NT2/D1 (cell line): ENCODE measurements around the gene SOCS3.
A peak's percentile ranks its signal among the peaks of the same experiment; 100 is the strongest.

Experiments
- DNase-seq: peaks from one replicate; pipeline ENCODE4 v3.0.0-alpha.2; 2011; ENCODE audit warnings: low read depth, low spot score
- H3K27me3 ChIP-seq: 2 replicates; pipeline ENCODE4 v1.6.0; 2011; ENCODE audit warnings: mild to moderate bottlenecking; ENCODE audit not compliant: insufficient read length, insufficient read depth
- H3K36me3 ChIP-seq: 2 replicates; pipeline ENCODE4 v1.6.1; 2011; ENCODE audit warnings: mild to moderate bottlenecking, low read length, mixed read lengths; ENCODE audit not compliant: insufficient read depth, insufficient read length
- H3K4me1 ChIP-seq: 2 replicates; pipeline ENCODE4 v1.5.1; 2011; ENCODE audit not compliant: insufficient read depth, insufficient read length
- H3K4me3 ChIP-seq: 2 replicates; pipeline ENCODE4 v1.5.1; 2011; ENCODE audit warnings: low read depth; ENCODE audit not compliant: insufficient read length
- H3K9ac ChIP-seq: 2 replicates; pipeline ENCODE4 v1.6.0; 2011; ENCODE audit warnings: low read depth; ENCODE audit not compliant: insufficient read length
- H3K9me3 ChIP-seq: 2 replicates; pipeline ENCODE4 v1.5.1; 2011; ENCODE audit warnings: mild to moderate bottlenecking, low read length; ENCODE audit not compliant: insufficient read depth
- SUZ12 ChIP-seq: IDR thresholded peaks from 2 replicates; pipeline ENCODE4 v1.6.1; 2011; ENCODE audit not compliant: insufficient read length, insufficient read depth; ENCODE audit errors: extremely low read depth
- YY1 ChIP-seq: IDR thresholded peaks from 2 replicates; pipeline ENCODE4 v1.6.1; 2011; ENCODE audit not compliant: insufficient read length, insufficient read depth
- ZNF274 ChIP-seq: IDR thresholded peaks from 2 replicates; pipeline ENCODE4 v1.6.1; 2011; ENCODE audit warnings: mild to moderate bottlenecking, low read depth, low read length

SOCS3 gene

DNA sequence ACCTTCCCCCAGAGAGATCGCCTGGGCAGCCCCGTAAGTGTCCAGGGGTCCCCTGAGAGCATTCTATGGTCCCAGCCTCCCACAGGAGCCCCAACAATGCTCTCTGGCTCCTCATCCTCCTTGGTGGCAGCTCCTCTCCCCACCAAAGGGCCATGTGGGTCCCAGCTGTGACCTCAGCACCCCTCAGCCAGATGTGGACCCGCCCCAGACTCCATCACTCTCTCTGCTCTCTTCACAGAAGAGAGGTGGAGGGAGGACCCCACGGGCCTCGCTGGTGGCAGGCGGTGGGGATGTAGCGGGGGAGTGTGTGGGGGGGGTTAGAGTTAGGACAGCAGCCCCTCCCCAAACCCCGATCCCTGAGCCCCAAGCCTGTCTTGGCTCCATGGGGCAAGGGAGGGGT, 41.0 kb downstream of the SOCS3 start:
- DNase-seq: no peak
- Histone ChIP-seq H3K27me3 (peaks cover 4% of the 10 kb centered on the region), H3K4me1 (peaks cover 36% of the 10 kb centered on the region), H3K9me3 (no peaks in the 10 kb centered on the region), H3K4me3 (no peak overlapping the region), H3K9ac (no peak overlapping the region), H3K36me3 (no peaks in the 10 kb centered on the region)
- TF ChIP-seq SUZ12 (no peak), YY1 (no peak), ZNF274 (no peak)

DNA sequence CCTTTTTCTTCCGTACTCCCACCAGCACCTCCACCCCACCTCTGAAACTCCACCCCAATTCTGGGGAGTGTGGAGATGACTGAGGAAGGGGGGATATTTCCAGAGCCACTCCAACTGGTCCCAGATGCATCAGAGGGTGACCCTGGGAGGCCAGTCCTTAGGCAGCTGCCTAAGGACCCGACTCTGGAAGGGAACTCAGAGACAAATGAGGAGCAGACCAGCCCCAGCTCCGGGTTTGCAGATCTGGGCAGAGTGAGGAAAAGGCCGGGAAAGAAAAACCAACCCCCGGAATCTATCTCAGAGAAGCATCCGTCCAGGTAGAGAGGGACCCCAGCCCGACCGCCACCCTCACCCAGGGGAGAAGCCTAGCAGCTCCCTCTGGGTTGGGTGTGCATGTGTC, 41.5 kb downstream of the SOCS3 start:
- no peak overlapping the region for H3K9ac ChIP-seq
- no peak for TF ChIP-seq SUZ12
- no peak for TF ChIP-seq ZNF274
- TF ChIP-seq YY1: no peak
- H3K27me3 ChIP-seq: peaks cover 8% of the 10 kb centered on the region
- H3K9me3 ChIP-seq: no peaks in the 10 kb centered on the region
- no peak overlapping the region for H3K4me3 ChIP-seq
- no peak for DNase-seq
- H3K36me3 ChIP-seq: no peaks in the 10 kb centered on the region
- H3K4me1 ChIP-seq: peaks cover 36% of the 10 kb centered on the region

DNA sequence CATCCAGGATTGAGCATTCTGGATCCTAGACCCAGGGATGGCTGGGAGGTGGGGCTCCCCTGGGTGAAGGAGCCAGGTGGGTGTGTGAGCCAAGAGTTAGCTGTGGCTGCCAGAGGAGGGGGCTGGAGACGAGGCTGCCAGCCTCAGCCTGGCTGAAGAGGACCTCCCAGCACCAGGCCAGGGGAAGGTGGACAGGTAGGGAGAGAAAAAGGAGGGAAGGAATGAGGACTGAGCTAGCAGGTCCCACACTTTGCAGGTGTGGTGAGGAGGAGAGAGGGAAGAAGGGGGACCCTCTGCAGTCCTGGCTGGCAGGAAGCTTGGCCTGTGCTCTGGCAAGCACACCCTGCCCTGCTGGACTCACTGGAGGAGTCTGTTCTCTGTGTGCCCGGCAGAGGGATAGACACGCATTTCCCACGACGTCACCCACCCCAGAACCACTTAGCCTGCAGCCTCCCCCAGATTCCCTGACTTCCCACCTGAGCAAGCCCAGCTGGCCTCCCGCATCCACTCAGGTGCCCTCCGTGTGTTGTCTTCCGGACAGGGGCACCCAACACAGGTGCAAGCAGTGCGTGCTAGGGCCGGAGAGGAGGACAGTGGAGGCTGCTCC, 42.0 kb downstream of the SOCS3 start:
- Histone ChIP-seq H3K9me3 (no peaks in the 10 kb centered on the region), H3K4me1 (peaks cover 35% of the 10 kb centered on the region), H3K4me3 (no peak overlapping the region), H3K9ac (no peak overlapping the region), H3K27me3 (peaks cover 11% of the 10 kb centered on the region), H3K36me3 (no peaks in the 10 kb centered on the region)
- no peak for DNase-seq
- no peak for TF ChIP-seq YY1

DNA sequence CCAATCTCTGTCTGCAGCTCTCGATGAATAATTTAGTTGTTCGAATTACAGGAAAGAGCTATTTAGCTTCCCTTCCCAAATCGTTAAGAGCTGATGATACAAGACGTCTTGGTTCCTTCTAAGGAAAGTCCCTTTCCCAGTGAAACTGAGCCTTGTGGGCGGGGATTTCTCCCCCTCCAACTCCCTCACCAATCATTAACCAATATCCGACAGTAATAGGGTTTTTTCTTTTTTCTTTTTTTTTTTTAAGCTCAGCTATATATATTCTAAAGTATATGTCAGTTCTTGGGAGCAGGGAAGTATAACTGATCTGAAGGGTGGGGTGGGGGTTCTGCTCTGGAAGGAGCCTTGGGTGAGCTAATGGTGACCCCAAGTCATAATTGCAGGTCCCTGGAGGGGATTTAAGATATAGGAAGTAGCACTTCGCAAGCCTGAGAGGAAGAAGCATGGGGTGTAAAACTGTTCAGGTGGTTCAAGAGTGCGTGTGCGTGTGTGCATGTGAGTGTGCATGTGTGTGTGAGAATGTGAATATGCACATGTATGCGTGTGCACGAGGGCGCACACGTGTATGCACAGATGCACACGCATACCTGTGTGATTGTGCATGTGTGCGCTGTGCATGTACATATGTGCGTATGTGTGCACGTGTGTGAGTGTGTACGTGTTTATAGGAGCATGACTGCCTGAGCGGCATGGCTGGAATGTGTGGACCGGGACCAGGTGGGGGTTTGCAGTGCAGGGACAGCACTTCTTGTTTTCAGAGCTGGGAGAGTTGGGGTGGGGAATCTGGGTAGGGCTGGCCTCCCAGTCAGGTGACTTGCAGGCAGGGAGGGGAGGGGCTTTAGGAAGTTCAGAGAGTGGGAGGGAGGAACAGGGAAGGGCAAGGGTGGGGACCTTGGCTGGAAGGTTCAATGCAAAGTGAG, 42.7 kb downstream of the SOCS3 start:
- DNase-seq: peak; percentile 47
- Histone ChIP-seq H3K36me3 (no peaks in the 10 kb centered on the region), H3K27me3 (peaks cover 15% of the 10 kb centered on the region), H3K4me1 (peaks cover 29% of the 10 kb centered on the region), H3K4me3 (peak overlapping the region; percentile 31), H3K9ac (peak overlapping the region; percentile 79), H3K9me3 (no peaks in the 10 kb centered on the region)
- TF ChIP-seq ZNF274: no peak
- no peak for TF ChIP-seq YY1
- no peak for TF ChIP-seq SUZ12

DNA sequence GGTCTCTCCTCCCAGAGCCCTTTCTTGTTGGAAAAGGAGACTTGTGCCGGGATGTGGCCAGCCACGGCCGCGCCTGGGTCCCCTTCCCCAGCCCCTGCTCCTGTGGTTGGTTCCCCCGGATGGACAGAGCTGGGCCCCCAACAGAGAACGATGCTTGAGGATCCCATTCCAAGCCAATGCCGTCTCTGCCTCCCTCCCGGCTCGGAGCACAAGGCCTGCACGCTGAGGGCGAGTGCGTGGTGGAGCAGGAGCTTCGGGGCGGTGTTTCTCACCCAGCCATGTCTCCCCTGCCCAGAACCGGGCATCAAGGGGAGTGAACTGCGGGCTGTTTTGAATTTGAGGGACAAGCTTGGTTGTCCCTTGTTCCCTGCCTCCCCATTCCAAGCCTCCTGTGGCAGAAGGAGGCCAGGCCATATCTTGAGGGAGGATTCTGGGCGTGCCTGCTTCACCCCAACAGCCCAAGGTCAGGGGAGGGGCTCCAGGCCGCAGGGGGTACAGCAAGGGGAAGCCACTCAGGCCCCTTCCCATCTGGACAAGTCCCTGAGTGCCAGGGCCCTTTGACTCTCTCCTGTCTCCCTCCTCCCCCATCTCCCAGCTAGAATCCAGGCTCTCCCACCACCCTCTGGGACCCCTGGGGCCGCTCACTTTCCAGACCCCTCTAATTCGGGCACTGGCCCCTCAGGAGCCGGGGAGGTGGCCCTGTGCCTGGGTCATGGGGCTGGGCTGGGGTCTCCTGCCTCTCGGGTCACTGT, 43.6 kb downstream of the SOCS3 start:
- Histone ChIP-seq H3K4me1 (peaks cover 29% of the 10 kb centered on the region), H3K4me3 (peak overlapping the region; percentile 31)

DNA sequence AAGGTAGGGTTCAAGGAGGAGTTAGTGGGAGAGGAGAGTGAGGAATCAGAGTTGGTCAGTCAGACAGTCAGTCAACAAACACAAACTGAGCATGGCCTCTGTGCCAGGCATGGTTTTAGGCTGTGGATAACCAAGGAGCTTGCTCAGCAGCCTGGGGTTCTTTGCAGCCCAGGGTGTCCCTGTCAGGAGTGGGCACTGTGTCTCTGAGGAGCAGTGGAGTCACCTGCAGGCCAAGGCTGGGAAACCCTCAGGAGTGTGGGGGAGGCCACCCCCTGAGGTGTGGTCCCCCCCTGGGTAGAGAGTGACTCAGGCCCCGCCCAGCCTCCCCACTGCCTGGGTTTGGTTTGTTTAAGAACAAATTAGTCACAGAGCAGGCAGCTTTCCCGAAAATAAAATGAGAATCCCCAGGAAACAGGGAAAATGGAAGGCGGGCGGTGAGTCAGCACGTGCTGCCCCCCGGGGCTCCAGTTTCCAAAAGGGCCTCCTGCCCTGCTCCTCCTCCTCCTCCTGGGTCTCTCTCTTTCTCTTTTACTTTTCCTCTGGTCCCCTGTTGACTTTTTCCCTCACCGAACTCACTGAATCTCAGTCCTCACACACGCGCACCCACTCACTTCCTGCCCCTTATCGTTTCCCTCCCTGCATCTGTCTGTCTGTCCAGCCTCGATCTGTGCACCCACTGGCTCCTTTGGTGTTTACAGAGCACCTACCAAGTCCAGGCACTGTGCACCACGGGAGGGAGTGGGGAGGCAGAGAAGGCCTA, 44.3 kb downstream of the SOCS3 start:
- Histone ChIP-seq H3K9me3 (no peaks in the 10 kb centered on the region), H3K4me3 (peak overlapping the region; percentile 31), H3K9ac (peak overlapping the region; percentile 79), H3K36me3 (no peaks in the 10 kb centered on the region), H3K4me1 (peaks cover 29% of the 10 kb centered on the region), H3K27me3 (peaks cover 15% of the 10 kb centered on the region)
- no peak for DNase-seq
- TF ChIP-seq YY1 (no peak), SUZ12 (no peak), ZNF274 (no peak)

More for the DNA sequence above, 43.6 kb downstream of the SOCS3 start:
- Histone ChIP-seq H3K9ac (peak overlapping the region; percentile 79), H3K9me3 (no peaks in the 10 kb centered on the region), H3K27me3 (peaks cover 15% of the 10 kb centered on the region), H3K36me3 (no peaks in the 10 kb centered on the region)
- DNase-seq: no peak
- TF ChIP-seq YY1: no peak
- no peak for TF ChIP-seq SUZ12
- TF ChIP-seq ZNF274: no peak
